Measurements from ENCODE around the gene AKAP11.

AKAP11 gene

DNA sequence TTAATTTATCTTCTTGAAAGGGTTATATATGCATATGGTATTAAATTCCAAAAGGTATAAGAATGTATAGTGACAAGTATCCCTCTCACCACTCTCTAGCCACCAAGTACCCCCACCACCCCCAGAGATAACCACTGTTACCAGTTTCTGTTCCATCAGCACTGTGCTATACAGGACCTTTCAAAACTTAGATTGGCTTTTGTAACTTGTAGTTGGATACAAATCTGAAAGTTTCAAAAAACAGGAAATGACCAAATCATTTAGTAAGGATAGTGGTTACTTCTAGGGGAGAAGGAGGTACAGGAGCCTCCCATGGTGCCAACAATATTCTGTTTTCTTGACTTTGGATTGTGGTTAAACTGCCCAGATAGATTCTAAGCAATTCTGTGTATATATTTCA is 56.7 kb downstream of the AKAP11 start:
- TF ChIP-seq, protein P1, sequence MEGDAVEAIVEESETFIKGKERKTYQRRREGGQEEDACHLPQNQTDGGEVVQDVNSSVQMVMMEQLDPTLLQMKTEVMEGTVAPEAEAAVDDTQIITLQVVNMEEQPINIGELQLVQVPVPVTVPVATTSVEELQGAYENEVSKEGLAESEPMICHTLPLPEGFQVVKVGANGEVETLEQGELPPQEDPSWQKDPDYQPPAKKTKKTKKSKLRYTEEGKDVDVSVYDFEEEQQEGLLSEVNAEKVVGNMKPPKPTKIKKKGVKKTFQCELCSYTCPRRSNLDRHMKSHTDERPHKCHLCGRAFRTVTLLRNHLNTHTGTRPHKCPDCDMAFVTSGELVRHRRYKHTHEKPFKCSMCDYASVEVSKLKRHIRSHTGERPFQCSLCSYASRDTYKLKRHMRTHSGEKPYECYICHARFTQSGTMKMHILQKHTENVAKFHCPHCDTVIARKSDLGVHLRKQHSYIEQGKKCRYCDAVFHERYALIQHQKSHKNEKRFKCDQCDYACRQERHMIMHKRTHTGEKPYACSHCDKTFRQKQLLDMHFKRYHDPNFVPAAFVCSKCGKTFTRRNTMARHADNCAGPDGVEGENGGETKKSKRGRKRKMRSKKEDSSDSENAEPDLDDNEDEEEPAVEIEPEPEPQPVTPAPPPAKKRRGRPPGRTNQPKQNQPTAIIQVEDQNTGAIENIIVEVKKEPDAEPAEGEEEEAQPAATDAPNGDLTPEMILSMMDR (conservative IDR thresholded peaks at IDR 0.05; ENCODE audit: low read depth, low read length): no peak
- no peak overlapping the region for H3K4me3 ChIP-seq (ENCODE audit: low read depth, low read length)
- DNase-seq (ENCODE audit: low read depth): peak; percentile 28

DNA sequence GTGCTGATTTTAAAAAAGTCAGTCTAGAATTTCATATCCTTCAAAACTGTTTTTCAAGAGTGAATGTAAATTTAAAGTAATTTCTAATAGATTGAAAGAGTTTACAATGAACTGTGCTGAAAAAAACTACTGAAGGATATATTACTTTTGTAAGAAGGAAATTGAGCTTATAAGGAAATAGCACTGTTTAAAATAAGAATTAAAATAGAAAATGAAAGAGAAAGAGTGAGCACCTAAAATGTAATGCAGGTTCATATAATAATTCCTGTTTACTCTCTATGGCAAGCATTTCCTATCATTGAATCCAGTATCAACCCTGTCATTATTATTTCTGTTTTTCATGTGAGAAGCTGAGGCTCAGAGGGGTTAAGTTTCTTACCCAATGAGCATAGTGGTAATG is 57.3 kb downstream of the AKAP11 start:
- TF ChIP-seq, protein P1 (conservative IDR thresholded peaks at IDR 0.05; ENCODE audit: low read depth, low read length): no peak
- no peak for DNase-seq (ENCODE audit: low read depth)
- no peak overlapping the region for H3K4me3 ChIP-seq (ENCODE audit: low read depth, low read length)

GRCh38 chr13:42331009-42331408 is 59.1 kb downstream of the AKAP11 start:
- H3K4me3 ChIP-seq (ENCODE audit: low read depth, low read length): no peak overlapping the region
- TF ChIP-seq, protein P1 (conservative IDR thresholded peaks at IDR 0.05; ENCODE audit: low read depth, low read length): no peak
- DNase-seq (ENCODE audit: low read depth): peak; percentile 53

DNA sequence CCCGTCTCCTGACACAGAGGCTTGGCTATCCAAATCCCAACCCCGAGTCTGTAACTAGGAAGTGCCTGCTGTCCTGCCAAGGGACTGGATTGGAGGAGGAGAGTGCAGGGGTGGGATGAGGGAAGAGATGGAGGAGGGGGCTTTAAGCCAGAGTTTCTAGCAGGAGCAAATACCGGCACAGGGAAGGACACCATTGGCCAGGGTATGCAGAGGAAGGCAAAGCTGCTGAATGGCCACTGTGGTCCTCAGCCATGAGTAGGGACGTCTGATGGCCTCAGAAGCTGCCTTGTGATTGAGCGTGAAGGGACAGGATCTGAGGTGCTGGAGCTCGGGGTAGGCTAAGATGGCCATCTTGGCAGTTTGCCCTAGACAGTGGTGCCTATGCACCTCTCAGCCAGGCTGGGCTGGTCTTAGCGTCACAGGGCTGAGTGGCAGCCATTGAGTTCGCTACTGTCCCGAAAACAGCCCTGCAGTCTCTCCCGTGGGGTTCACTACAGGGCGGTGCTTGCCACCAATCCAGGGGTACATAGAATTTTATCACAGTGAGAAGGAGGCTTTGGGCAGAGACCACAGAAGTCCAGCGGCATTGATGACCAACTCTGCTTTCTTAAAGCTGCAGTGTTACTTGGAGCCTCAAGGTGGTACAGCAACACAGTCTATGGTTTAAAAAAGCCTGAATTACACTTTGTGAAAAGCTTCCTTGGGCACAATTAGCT is 61.8 kb downstream of the AKAP11 start:
- peak; percentile 84 for DNase-seq (ENCODE audit: low read depth)
- TF ChIP-seq, protein P1 (conservative IDR thresholded peaks at IDR 0.05; ENCODE audit: low read depth, low read length): peak; percentile 87
- H3K4me3 ChIP-seq (ENCODE audit: low read depth, low read length): no peak overlapping the region

- TF ChIP-seq, protein P1 (conservative IDR thresholded peaks at IDR 0.05; ENCODE audit: low read depth, low read length): no peak
- no peak overlapping the region for H3K4me3 ChIP-seq (ENCODE audit: low read depth, low read length)
- DNase-seq (ENCODE audit: low read depth): no peak
These were observed 62.4 kb downstream of the AKAP11 start for GRCh38 chr13:42334329-42334706.

DNA sequence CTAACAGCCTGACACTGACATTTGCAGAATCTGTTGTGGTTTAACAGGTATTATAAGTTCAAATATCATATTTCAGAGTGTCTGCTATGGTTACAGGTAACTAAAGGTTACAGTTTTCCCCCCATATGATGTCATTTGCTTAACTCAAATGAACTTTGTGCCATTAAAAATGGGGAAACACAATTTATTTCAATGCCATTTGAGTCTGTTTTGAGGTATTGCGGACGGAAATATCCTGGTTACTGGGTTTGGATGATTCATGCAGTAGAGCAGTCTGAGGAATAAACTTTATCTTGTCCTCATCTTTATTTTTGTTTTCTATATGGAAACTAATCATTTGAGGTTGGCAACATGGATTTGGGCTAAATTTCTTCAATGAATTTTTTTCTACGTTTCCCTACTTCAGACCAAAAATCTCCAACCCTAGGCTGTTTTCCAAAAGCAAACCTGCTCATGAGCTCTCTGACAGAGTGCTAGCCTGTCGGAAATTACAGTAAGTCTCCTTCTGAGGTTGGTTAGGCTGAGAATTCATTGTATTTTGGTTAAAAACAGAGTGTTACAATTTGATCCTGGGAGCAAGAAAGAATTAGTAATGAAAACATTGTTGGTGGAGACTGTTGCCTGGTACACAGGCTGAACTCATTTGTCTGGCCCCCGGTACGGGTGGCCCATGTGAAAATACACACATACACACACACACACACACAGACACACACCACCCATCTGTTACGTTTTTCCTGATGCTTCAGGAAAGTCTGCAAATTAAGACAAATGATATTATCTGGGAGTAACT is 66.1 kb downstream of the AKAP11 start:
- TF ChIP-seq, protein P1 (conservative IDR thresholded peaks at IDR 0.05; ENCODE audit: low read depth, low read length): no peak
- H3K4me3 ChIP-seq (ENCODE audit: low read depth, low read length): no peak overlapping the region
- peak; percentile 74 for DNase-seq (ENCODE audit: low read depth)

Data from choroid plexus epithelial cell (primary cell).